Endometrial microvascular endothelial cells (primary cell): ENCODE measurements around the gene CAMTA1. TPM values are rescaled to one million over a fixed set of nuclear protein-coding genes. Genes with fewer than 3 reads are reported as not detected.

ENCODE experiments used
- in situ Hi-C: cut with HindIII; loops from 2 replicates; pipeline ENCODE4 v1.10.0; 2017; ENCODE audit warnings: low sequenced_read_pairs, low pct_unique_long_range_greater_than_20kb; ENCODE audit errors: inconsistent ontology term
- total RNA-seq: library from RNA; depleted of rRNA; stranded (reverse); fragments of >200 nt; gene quantifications from one replicate; pipeline ENCODE4 v1.2.3, GENCODE V29; 2015; ENCODE audit errors: inconsistent ontology term

The CAMTA1 gene
- total RNA-seq, 1 donor from 2014 or later, result 89.0 TPM

DNA sequence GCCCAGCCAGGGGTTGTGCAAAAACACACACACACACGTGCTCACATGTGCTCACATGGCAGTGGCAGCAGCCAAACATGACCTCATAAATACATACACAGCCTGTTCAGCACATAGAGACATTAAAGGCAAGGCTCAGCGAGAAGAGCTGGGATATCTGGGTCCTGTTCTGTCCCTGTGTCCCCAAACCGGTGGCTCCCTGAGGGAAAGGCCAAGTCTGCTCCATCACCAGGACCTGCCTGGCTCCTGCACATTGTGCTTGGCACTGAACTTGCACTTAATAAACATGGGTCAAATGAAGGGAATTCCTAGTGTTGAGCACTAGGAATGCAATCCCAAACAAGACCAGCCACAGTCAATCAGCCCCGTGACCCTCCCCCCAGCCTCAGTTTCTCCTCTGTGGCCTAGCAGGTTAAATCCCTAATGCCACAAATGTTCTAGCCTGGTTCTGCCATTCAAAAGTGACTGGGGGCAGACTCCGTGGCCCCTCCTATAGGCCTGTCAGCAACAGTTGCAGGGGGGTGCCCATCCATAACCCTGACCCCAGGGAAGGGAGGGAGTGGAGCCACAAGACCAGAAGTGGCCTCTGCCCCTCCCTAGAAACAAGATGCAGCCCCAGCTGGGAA is 825.0 kb downstream of the CAMTA1 start:
- in situ Hi-C loops, result no loop called here

- in situ Hi-C loops, result no loop called here
Observed at GRCh38 chr1:7610936-7611335, 825.7 kb downstream of the CAMTA1 start.

DNA sequence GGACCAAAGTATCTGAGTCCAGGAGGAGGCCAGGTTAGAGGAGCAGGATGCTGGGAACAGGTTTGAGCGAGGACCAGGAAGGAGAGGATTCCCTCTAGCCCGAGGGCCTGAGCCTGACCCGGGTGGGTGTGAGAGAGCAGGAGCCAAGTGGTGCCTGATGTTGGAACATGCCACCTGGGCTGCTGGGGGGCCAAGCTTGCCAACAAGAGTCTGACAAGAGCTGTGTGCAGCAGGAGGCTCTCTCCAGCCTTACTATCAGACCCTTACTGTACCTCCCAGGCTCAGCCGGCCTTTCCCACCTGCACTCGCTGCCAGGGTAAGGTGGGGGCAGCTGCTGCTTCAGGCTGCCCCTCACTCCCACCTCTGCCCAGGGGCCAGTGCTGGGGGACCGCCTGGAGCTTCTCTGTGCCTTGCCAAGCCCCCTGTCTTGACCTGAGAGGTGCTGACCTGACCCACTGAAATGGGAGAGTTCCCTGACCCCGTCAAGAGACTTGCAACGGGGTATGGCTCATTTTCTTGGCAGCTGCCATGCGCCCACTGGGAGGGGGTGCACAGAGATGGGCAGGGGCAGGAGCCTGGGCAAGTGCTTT is 826.3 kb downstream of the CAMTA1 start:
- in situ Hi-C loops, result no loop called here

GRCh38 chr1:7613106-7613850 is 828.0 kb downstream of the CAMTA1 start:
- in situ Hi-C loops, result no loop called here

GRCh38 chr1:7613851-7614205 is 828.6 kb downstream of the CAMTA1 start:
- in situ Hi-C loops, result no loop called here

DNA sequence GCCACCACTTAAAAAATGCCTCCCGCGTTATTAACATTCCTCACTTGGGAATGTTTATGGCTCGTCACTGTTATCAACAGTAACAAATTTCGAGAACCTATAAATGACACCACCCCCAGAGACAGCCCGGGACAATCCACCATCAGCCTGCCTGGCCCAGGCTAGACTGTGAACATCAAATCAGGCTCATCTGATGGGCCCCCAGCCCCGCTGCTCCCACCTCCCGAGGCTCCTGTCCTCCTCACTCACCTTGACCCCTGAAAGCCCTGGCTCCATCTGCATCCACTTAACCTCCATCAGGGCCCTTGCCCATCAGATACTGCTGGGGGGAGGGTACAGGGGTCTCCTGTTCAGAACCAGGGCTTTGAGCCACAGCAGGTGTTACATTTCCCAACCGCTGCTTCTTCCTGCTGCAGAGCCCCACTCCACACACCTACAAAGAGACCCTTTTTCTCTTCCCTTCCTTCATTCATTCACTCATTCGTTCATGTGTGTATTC is 829.4 kb downstream of the CAMTA1 start:
- in situ Hi-C loops, result no loop called here

GRCh38 chr1:7615138-7615537 is 829.9 kb downstream of the CAMTA1 start:
- in situ Hi-C loops, result no loop called here

- in situ Hi-C loops, result no loop called here
Observed at GRCh38 chr1:7616076-7616832, 831.0 kb downstream of the CAMTA1 start.

DNA sequence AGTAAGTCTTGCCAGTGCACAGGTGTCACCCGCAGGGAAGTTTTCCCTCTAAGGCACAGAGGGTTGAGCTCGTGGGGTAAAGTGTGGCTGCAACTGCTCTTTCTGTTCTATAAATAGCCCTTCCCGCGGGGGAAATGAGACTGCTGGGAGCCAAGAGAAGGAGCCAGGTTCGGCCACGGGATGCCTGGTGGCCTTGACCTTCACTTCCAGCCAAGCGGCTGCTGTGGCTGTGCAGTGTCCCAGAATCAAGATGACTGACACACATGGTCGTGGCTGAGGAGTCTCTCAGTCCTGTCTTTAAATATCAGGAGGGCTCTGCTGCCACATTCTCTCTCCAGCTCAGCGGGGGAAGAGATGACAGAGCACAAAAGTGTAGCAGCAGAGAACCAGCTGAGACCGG is 831.7 kb downstream of the CAMTA1 start:
- in situ Hi-C loops, result no loop called here

GRCh38 chr1:7617826-7618225 is 832.6 kb downstream of the CAMTA1 start:
- in situ Hi-C loops, result no loop called here

DNA sequence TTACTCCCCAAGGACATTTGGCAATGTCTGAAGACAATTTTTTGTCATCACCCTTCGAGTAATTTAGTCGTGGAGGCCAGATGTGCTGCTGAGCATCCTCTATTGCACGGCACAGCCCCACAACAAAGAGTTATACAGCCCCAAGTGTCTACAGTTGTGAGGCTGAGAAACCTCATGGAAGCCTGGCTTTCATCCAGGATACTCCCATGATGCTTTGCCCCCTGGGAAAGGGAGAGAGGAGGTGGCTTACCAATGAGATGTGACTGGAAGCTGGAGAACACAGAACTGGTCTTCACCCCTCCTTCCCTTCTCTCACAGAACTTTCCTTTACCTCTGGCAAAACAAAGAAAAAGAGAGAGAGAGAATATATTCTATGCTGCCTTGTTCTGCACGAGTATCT is 834.9 kb downstream of the CAMTA1 start:
- in situ Hi-C loops, result no loop called here

DNA sequence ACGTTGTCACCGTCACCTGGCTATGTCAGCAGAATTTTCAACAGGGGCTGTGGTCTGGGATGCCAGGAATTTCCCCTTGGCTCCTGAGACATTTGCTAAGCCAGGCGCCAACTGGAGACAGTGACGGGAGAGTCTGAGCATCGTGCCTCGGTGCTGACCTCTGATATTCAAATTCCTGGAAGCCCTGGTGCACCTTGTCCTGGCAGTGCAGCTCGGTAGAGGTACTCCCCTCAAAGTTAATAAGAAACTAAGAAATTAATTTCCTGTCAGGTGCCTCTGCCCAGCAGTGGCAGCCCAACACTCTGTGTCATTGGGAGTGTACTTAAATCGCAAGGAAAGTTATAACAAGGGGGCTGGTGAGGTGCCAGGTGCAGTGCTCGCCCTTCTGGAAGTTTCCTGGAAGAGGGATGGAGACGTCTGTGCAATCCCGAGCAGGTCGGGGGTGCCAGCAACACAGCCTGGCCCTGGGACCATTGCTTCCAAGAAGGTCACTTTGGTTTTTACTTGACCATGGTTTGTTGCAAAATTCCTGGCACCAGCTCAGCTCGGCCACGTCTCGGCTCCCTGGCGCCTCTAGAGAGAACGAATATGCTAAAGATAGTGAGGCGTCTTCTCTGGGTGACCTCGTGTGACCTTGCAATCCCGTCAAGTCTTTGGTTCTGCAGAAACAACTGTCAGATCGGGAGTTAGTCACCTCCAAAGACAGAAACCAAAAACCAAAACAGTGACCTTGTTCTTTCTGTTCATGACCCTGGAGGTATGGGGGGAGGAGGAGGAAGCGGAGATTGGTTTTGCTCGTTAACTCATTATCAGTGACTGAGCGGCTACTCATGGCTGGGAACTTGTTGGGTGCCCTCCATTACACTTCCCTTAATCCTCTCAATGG is 836.3 kb downstream of the CAMTA1 start:
- in situ Hi-C loops, result no loop called here

GRCh38 chr1:7623842-7624241 is 838.6 kb downstream of the CAMTA1 start:
- in situ Hi-C loops, result no loop called here

DNA sequence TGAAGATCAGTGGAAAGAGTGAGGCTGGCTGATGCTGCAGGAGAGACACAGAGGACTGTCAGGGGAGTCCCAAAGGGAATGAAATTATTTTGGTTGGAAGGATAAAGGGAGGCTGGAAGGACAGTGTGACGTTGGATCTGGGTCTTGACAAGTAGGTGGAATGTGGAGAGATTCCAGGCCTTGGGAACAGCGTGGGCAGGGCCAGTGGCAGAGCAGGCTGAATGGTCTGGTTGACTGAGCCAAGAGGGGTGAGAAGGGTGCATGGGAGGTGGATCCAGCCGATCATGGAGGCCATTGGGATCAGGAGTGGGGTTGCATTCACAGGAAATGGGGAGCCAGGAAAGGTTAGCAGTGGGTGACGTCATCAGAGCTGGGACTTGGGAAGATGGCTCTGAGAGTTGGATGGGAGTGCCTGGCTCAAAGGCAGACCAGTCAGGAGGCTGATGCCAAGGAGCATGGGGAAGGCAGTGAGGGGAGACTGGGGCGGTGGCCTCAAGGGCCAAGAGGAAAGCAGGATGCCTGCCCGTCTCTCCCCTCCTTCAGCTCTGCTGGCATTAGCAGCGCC is 839.6 kb downstream of the CAMTA1 start:
- in situ Hi-C loops, result no loop called here

DNA sequence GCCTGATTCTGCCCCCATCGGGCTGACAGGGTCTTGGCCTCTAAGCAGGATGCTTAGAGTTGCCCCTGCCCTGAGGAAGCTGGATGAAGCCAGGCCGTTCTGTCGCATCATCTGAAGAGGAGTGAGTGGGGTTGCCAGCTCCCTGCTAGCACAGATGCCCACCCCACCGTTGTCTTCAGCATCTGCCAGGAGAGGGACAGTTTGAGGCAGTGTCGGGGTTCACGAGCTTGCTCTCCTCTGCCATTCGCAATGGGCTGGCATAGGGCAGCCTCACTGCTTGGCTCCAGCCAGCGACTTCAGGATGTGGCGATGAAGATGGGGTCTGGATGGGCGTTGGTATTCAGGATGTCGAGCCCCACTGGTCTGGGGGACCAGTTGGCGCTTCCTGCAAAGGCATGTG is 840.1 kb downstream of the CAMTA1 start:
- in situ Hi-C loops, result no loop called here

GRCh38 chr1:7628273-7628672 is 843.0 kb downstream of the CAMTA1 start:
- in situ Hi-C loops, result no loop called here

GRCh38 chr1:7629011-7629410 is 843.8 kb downstream of the CAMTA1 start:
- in situ Hi-C loops, result no loop called here

DNA sequence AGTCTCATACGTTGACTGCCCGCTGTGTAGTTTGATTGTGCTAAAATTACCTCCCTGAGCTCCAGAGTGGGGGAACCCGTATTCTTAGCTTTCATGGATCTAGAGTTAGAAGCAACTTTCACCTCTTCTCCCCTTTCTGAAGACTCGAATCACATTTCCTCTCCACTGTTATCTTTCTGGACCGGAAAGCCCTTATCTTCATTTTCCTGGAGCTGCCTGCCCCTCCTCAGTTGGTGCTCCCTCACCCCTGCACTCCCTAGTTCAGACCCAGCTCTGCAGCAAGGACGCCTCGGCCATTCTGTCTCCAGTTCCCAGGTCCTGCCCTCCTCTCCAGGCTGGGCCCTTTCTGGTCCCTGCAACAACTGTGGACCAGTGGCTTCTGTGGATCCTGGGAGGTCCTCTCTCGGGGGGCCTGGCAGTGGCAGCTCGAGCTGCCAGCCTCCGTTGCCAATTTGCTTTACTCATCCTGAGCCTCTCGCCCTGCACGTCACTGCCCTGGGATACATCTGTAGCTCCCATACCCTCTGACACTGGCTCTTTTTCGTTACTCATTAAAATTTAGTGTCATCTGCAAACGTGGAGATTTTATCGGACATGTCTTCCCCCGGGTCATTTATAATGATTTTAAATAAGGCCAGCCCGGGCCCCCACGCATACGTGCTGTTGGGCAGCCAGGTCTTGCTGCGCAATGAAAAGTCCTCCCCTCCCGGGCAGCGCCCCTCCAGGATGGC is 844.4 kb downstream of the CAMTA1 start:
- in situ Hi-C loops, result no loop called here
